ENCODE data around the gene HOXA9. TPM values are rescaled to one million over a fixed set of nuclear protein-coding genes. Genes with fewer than 3 reads are reported as not detected.

HOXA9 gene
- total RNA-seq, 1 experiment from 2014 or later: 91.0 TPM

GRCh38 chr7:27202862-27203134 lies 37.5 kb upstream of the HOXA9 start:
- ATAC-seq (no peak), DNase-seq (ENCODE audit: low read depth, low spot score) (no peak)
- Histone ChIP-seq H3K4me1 (ENCODE audit: control insufficient read depth in 1 of 2, insufficient read depth in 2 of 2, low read length in 2 of 2) (peaks cover 0 to 24% of the 10 kb centered on the region in 2 experiments; a peak in 3 of 4 replicates), H3K9ac (ENCODE audit: low read length) (no peak overlapping the region), H3K27me3 (ENCODE audit: insufficient read depth, low read length) (no peaks in the 10 kb centered on the region), H3K4me2 (ENCODE audit: low read length) (no peak overlapping the region), H3K4me3 (replicated peaks in 1 of 2; ENCODE audit: low read depth in 1 of 2, low read length in 2 of 2) (no peak overlapping the region), H4K20me1 (ENCODE audit: insufficient read depth) (no peaks in the 10 kb centered on the region), H3K79me2 (ENCODE audit: insufficient read depth, low read length) (no peaks in the 10 kb centered on the region), H3K9me3 (ENCODE audit: control insufficient read depth in 1 of 2, insufficient read depth in 1 of 2, low read depth in 1 of 2, low read length in 2 of 2) (no peaks in the 10 kb centered on the region), H2AFZ (ENCODE audit: low read depth, low read length, poor library complexity, severe bottlenecking) (no peak overlapping the region), H3K27ac (ENCODE audit: low read depth, low read length) (no peak overlapping the region), H3K9me2 (ENCODE audit: insufficient read depth) (no peaks in the 10 kb centered on the region), H3K36me3 (ENCODE audit: control insufficient read depth in 1 of 2, insufficient read depth in 2 of 2, low read length in 2 of 2) (no peaks in the 10 kb centered on the region)
- TF ChIP-seq SRF (IDR thresholded peaks at IDR 0.05; ENCODE audit: low read depth): no peak
- no peak for TF ChIP-seq SIN3A (IDR thresholded peaks at IDR 0.05; ENCODE audit: low read depth)
- TF ChIP-seq EZH2 (IDR thresholded peaks at IDR 0.05): no peak
- TF ChIP-seq EGR1 (IDR thresholded peaks at IDR 0.05; ENCODE audit: low read depth): no peak
- no peak for TF ChIP-seq FOSL1 (IDR thresholded peaks at IDR 0.05; ENCODE audit: low read depth)
- TF ChIP-seq POLR2AphosphoS5 (IDR thresholded peaks at IDR 0.05; ENCODE audit: low read depth, low read length): no peak
- TF ChIP-seq CBX3 (IDR thresholded peaks at IDR 0.05; ENCODE audit: low read depth): no peak
- TF ChIP-seq SP1 (IDR thresholded peaks at IDR 0.05; ENCODE audit: low read depth): no peak
- TF ChIP-seq MAX (IDR thresholded peaks at IDR 0.05): no peak
- TF ChIP-seq REST (IDR thresholded peaks at IDR 0.05; ENCODE audit: low read depth): no peak
- no peak for TF ChIP-seq POLR2A (IDR thresholded peaks at IDR 0.05; ENCODE audit: borderline replicate concordance, extremely low read depth, insufficient read depth, insufficient read length)
- no peak for TF ChIP-seq ELF1 (IDR thresholded peaks at IDR 0.05; ENCODE audit: borderline replicate concordance, low read depth)
- no peak for TF ChIP-seq YY1 (IDR thresholded peaks at IDR 0.05; ENCODE audit: extremely low read depth, insufficient replicate concordance, low read depth, low read length)
- no peak for TF ChIP-seq CTCF (IDR thresholded peaks at IDR 0.05 in 2 of 3, conservative IDR thresholded peaks at IDR 0.05 in 1 of 3; ENCODE audit: borderline replicate concordance in 1 of 3, insufficient read depth in 1 of 3, low read depth in 2 of 3, low read length in 2 of 3)
- TF ChIP-seq RAD21 (IDR thresholded peaks at IDR 0.05; ENCODE audit: low read depth): no peak
- TF ChIP-seq TCF7L2 (IDR thresholded peaks at IDR 0.05; ENCODE audit: borderline replicate concordance, extremely low read depth, insufficient read depth, insufficient read length): no peak
- no peak for TF ChIP-seq ZNF274 (IDR thresholded peaks at IDR 0.05; ENCODE audit: low read depth, low read length)
- TF ChIP-seq ZFX (IDR thresholded peaks at IDR 0.05): no peak
- RAD21 ChIA-PET (ENCODE audit: low non-redundant PET in 1 of 2, low total read pairs in 2 of 2, uncharacterized antibody in 2 of 2, unreplicated experiment in 2 of 2): interaction anchor here in 1 of 2 experiments (0.7 kb wide), 1 partner anchor 772 kb away, joined by 6 read pairs; no protein-coding TSS in a partner anchor
- no TSS peak for BruUV-seq (replicated peaks)
- POLR2A ChIA-PET: no interaction called here
- CTCF ChIA-PET: no interaction called here
- intact Hi-C loops (cut with micrococcal nuclease): no loop called here
